Left cardiac atrium (tissue), 4 donors: ENCODE measurements around the gene BIRC5. TPM values are rescaled to one million over a fixed set of nuclear protein-coding genes. Genes with fewer than 3 reads are reported as not detected.
"Not testable (repeated sequence)": the region's sequence is repeated elsewhere in the genome, so short reads cannot be mapped to it uniquely, and the experiment has no call there.

Experiments used
- ATAC-seq, 2 donors: fragments of 200-7000 bp; cut with Tn5 transposase; one replicate each; pipeline ENCODE4 v1.9.1; 2020; ENCODE audit warnings: mild to moderate bottlenecking in 2 of 2, moderate library complexity in 2 of 2
- DNase-seq: peaks from one replicate; pipeline ENCODE4 v3.0.0-alpha.2; 2020
- intact Hi-C, 2 donors: fragments of 100-400 bp; cut with DNase I; formaldehyde crosslinking; loops; one replicate each; pipeline versions ENCODE4 v1.14.1 to v1.15.1; 2022 to 2023
- total RNA-seq, 2 donors: library from RNA; stranded (reverse); fragmentation: NEBNext Ultra II Directional; extraction: Animal tissue kit (Norgen Biotek cat#: 25700); gene quantifications; one replicate each; pipeline ENCODE4 v1.2.1, GENCODE V29; 2021
- donor health status: DM: no; HTN: yes; CAD: no.
- donor health status: DM: no; HTN: yes; CAD: no; lungs with severe emphysema.
- donor health status: DM: yes; HTN: yes; CAD: no.
- donor health status: Dilated cardiomyopathy.

BIRC5 gene
- total RNA-seq, 2 donors from 2014 or later: 0.16 to 1.6 TPM

GRCh38 chr17:78235022-78235421, 21.0 kb downstream of the BIRC5 start:
- intact Hi-C loops, ATAC-seq: not testable (repeated sequence)
- peak; percentile 71 for DNase-seq

GRCh38 chr17:78235885-78236284, 21.8 kb downstream of the BIRC5 start:
- DNase-seq: no peak
- no peak for ATAC-seq
- intact Hi-C loops: no loop called here

- ATAC-seq (no peak), DNase-seq (no peak)
- intact Hi-C loops: no loop called here
Observed at GRCh38 chr17:78236362-78237127, 22.5 kb downstream of the BIRC5 start.

GRCh38 chr17:78237401-78238012, 23.5 kb downstream of the BIRC5 start:
- DNase-seq (no peak), ATAC-seq (no peak)
- intact Hi-C loops: no loop called here

- ATAC-seq (no peak), DNase-seq (no peak)
- intact Hi-C loops: no loop called here
Observed at GRCh38 chr17:78238823-78239488, 24.9 kb downstream of the BIRC5 start.

- DNase-seq (no peak), ATAC-seq (no peak)
- intact Hi-C loops: no loop called here
Observed at GRCh38 chr17:78239489-78239931, 25.5 kb downstream of the BIRC5 start.

- no peak for ATAC-seq
- no peak for DNase-seq
- intact Hi-C loops: loop anchor here in 1 of 2 donors (10.0 kb wide), 1 partner anchor 125 kb away; no protein-coding TSS in a partner anchor
Observed at GRCh38 chr17:78240012-78240655, 26.1 kb downstream of the BIRC5 start.

- DNase-seq: no peak
- no peak for ATAC-seq
- intact Hi-C loops: loop anchor here in 1 of 2 donors (10.0 kb wide), 1 partner anchor 126 kb away; no protein-coding TSS in a partner anchor
Observed at GRCh38 chr17:78240839-78241238, 26.8 kb downstream of the BIRC5 start.

- ATAC-seq: peak; percentile 46 to 65
- intact Hi-C loops: loop anchor here in 1 of 2 donors (10.0 kb wide), 1 partner anchor 127 kb away; no protein-coding TSS in a partner anchor
Observed at GRCh38 chr17:78241277-78242023, 27.4 kb downstream of the BIRC5 start.

GRCh38 chr17:78242024-78242742, 28.1 kb downstream of the BIRC5 start:
- intact Hi-C loops: loop anchor here in 1 of 2 donors (10.0 kb wide), 1 partner anchor 127 kb away; no protein-coding TSS in a partner anchor
- DNase-seq: no peak
- ATAC-seq: no peak

More at GRCh38 chr17:78241277-78242023, 27.4 kb downstream of the BIRC5 start:
- DNase-seq: no peak

- intact Hi-C loops: loop anchor here in 1 of 2 donors (10.0 kb wide), 1 partner anchor 133 kb away; no protein-coding TSS in a partner anchor
- ATAC-seq: no peak
- no peak for DNase-seq
Observed at GRCh38 chr17:78247304-78247703, 33.3 kb downstream of the BIRC5 start.

GRCh38 chr17:78248051-78248914, 34.2 kb downstream of the BIRC5 start:
- peak in 1 of 2 donors; percentile 7 for ATAC-seq
- DNase-seq: peak; percentile 33
- intact Hi-C loops: loop anchor here in 1 of 2 donors (10.0 kb wide), 1 partner anchor 133 kb away; no protein-coding TSS in a partner anchor

- DNase-seq: no peak
- intact Hi-C loops: loop anchor here in 1 of 2 donors (10.0 kb wide), 1 partner anchor 134 kb away; no protein-coding TSS in a partner anchor
- no peak for ATAC-seq
Observed at GRCh38 chr17:78249074-78249817, 35.2 kb downstream of the BIRC5 start.

GRCh38 chr17:78249818-78250806, 36.1 kb downstream of the BIRC5 start:
- DNase-seq (no peak), ATAC-seq (no peak)
- intact Hi-C loops: loop anchor here (5.0 to 10.0 kb wide), 3 partner anchors 135 to 172 kb away; no protein-coding TSS in a partner anchor
